Cortex of kidney (tissue), 1 donor: ENCODE measurements around the gene PHPT1.
"Not testable (repeated sequence)": the region's sequence is repeated elsewhere in the genome, so short reads cannot be mapped to it uniquely, and the experiment has no call there.

Experiments used
- DNase-seq: peaks from one replicate; lab custom pipeline; 2025; lab: John Stamatoyannopoulos, UW

Gene PHPT1

DNA sequence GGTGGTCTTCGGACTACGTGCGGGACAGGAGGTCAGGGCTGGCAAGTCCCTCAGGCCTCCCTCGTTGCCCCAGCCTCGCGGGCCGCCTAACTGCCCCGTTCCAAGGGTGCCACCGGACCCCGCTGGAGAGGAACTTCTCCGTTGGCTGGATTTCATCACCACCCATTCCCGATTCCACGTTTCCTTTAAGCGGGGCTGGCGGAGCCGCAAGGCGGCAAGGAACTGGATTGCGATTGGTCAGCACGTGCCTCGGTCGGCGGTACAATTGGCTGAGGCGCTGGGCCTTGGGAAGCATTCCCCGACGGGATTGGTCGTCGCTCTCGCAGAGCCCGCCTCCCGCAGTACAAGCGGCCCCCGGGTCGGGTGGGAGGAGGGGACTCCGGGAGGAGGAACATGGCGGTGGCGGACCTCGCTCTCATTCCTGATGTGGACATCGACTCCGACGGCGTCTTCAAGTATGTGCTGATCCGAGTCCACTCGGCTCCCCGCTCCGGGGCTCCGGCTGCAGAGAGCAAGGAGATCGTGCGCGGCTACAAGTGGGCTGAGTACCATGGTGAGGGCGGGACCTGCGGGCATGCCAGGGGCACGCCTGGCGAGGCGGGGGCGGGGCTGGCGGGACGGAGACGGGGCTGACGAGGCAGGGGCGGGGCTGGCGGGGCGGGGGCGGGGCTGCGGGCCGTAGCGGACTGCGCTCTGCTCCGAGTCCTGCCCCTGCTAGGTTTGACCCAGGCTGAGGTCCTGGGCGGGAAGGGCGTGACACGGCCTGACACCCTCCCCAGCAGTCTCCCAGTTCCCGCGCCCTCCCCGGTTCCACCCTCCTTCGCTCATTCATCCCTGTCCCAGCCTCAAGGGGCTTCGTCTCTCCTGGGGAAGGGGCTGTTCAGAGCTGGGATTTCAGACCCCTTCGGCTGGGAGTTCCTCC, at the start of gene PHPT1:
Gene PHPT1 (plus strand): TSS at position 372 of the 922 bp plus-strand sequence. CDS start 22 bp downstream, at position 394.
- peak; percentile 90 for DNase-seq

GRCh38 chr9:136799854-136800657, 49.2 kb upstream of the PHPT1 start:
- no peak for DNase-seq

DNA sequence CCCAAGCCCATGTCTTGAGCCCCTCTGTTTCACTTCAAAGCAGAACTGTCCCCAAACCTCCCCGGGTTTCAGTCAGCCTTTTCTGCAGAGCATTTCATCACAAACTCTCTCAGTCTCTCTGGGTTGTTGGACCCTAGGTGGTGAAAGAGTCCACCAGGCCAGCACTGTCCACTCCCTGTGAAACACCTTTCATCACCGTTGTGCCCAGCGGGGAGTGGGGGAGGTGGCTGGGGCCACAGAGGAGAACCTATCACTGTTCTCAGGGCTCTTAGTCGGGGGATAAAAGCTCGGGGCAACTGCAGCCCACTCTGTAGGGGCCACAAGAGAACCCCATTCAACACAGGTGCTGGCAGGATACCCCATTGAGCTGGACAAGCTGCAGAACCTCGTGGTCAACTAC, 46.9 kb upstream of the PHPT1 start:
- DNase-seq = no peak

DNA sequence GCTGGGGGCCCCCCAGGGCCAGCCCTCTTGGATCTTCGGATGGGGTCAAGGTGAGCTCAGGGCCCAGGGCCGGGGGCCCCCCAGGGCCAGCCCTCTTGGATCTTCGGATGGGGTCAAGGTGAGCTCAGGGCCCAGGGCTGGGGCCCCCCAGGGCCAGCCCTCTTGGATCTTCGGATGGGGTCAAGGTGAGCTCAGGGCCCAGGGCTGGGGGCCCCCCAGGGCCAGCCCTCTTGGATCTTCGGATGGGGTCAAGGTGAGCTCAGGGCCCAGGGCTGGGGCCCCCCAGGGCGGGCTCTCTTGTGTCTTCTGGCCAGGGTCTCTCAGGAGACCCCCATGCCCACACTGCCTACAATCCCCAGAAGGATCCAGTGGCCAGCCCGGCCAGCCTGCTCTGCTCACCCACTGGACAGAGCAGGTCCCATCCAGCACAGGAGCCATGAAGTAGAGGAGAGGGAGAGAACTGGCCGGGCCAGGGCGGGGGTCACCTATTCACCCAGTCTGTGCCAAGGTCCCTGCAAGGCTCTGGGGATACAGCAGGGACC, 46.1 kb upstream of the PHPT1 start:
- DNase-seq = not testable (repeated sequence)

GRCh38 chr9:136803551-136804508, 45.4 kb upstream of the PHPT1 start:
- DNase-seq = no peak

DNA sequence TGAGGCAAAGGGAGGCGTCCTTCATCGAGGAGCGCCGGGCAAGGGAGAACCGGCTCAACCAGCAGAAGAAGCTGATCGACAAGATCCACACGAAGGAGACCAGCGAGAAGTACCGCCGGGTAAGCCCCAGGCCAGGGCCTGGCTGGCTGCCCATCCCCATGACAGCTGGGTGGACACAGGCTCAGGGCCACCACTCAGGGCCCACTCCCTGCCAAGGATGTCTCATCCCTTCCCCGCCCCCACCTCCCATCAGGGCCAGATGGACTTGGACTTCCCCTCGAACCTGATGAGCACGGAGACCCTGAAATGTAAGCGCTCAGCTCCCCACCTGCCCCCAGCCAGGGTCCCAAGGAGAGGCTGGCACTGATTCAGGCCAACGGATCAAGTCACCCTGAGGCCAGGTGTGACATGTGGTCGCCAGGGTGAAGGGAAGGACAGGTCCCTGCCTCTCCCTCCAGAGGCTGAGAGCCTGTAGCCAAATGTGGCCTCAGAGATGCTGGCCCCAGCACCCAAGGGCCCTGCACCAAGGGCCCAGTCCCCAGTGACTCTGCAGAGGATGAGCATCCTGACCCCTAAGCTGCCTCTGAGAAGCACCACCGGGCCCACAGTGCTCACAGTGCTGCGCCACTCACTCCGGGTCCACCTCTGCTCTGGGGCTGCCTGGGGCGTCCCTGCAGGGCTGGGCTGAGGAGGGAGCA, 44.6 kb upstream of the PHPT1 start:
- no peak for DNase-seq

GRCh38 chr9:136805207-136805740, 43.9 kb upstream of the PHPT1 start:
- no peak for DNase-seq

- DNase-seq = no peak
Measured at GRCh38 chr9:136806067-136806466, 43.1 kb upstream of the PHPT1 start.

- DNase-seq = no peak
Measured at GRCh38 chr9:136806631-136807201, 42.5 kb upstream of the PHPT1 start.

DNA sequence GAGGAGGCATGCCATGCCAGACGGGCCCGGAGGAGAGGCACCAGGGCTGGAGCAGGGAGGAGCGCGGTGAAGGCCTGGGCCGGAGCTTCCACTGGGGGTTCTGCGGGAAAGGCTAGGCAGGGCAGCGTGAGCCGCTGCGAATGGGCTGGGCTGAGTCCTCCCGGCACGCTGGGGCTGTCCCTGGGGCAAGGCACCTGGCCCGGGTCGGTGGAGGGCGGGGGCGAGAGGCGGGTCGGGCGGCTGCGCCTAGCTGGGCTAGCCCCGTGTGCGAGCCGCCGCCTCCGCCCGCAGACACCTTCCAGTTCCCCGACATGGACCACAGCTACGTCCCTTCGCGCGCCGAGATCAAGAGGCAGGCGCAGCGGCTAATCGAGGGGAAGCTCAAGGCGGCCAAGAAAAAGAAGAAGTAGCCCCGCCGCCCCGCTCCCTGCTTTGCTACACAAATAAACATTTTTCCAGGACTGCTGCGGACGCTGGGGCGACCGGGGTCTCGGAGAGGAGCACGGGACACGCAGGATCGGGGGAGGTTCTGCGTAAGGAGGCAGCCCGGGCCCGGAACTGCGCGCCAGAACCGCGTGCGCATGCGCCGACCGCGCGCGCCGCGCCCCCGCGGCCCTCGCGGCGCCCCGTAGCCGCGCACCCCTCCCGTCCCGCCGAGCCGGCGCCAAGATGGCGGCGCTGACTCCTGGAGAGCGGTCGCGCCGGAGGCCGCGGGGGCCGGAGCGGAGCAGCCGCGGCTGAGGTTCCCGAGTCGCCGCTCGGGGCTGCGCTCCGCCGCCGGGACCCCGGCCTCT, 41.7 kb upstream of the PHPT1 start, which contains the start of gene RABL6:
Gene RABL6 (plus strand): TSS at position 668 of the 794 bp plus-strand sequence. CDS start 249 bp downstream, outside the sequence.
- DNase-seq = no peak

DNA sequence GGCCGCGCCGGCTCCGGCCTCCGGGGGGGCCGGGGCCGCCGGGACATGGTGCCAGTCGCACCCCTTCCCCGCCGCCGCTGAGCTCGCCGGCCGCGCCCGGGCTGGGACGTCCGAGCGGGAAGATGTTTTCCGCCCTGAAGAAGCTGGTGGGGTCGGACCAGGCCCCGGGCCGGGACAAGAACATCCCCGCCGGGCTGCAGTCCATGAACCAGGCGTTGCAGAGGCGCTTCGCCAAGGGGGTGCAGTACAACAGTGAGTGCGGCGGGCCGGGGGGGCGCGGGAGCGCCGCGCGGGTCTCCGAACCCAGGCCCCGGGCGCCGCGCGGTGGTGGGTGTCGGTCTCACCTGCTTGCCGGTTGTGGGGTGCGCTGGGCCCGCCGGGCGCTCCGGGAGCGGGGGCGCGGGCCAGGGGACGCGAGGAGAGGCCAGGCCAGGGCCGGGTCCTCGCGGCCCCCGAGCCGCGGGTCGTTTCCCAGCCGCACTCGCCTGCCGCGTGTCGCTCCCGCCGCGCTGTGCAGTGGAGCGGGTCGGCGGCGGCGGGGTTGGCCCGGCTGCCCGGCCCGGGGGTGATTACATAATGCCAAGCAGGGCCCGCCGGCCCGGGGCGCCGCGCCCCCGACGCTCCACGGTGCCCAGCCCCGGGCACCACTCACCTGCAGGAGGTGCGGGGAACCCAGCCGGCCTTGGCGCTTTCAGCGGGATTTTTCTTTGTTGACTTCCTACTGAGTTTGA, 41.0 kb upstream of the PHPT1 start:
- no peak for DNase-seq

GRCh38 chr9:136808806-136809158, 40.4 kb upstream of the PHPT1 start:
- DNase-seq = no peak

DNA sequence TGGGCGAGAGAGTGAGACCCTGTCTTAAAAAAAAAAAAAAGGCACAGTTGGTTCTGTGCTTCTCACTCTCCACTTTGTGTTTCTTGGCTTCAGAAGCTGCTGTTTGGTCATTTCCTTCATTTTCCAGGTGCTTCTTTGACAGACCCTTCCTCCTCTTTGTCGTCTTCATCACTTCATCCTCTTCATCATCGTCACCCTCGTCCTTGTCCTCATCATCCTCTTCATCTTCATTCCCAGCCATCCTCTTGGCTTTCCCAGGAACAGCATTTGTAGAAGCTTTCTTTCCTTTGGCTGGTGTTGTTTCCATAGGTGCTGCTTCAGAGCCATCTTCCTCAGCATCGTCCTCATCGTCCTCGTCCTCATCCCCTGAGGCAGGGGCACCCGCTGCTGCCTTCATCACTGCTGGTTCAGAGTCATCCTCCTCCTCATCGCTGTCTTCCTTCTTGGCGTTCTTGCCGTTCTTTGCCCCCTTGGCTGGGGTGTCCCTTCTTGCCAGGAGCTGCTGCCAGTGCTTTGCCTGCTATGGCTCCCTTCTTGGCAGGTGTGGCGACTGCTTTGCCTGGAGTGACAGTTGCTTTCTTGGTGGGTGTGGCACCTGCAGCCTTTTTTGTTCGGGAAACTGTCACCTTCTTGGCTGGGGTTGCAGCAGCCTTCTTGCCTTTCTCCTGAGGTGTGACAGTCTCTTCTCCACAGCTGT, 34.3 kb upstream of the PHPT1 start:
- no peak for DNase-seq

GRCh38 chr9:136815422-136815782, 33.8 kb upstream of the PHPT1 start:
- no peak for DNase-seq

DNA sequence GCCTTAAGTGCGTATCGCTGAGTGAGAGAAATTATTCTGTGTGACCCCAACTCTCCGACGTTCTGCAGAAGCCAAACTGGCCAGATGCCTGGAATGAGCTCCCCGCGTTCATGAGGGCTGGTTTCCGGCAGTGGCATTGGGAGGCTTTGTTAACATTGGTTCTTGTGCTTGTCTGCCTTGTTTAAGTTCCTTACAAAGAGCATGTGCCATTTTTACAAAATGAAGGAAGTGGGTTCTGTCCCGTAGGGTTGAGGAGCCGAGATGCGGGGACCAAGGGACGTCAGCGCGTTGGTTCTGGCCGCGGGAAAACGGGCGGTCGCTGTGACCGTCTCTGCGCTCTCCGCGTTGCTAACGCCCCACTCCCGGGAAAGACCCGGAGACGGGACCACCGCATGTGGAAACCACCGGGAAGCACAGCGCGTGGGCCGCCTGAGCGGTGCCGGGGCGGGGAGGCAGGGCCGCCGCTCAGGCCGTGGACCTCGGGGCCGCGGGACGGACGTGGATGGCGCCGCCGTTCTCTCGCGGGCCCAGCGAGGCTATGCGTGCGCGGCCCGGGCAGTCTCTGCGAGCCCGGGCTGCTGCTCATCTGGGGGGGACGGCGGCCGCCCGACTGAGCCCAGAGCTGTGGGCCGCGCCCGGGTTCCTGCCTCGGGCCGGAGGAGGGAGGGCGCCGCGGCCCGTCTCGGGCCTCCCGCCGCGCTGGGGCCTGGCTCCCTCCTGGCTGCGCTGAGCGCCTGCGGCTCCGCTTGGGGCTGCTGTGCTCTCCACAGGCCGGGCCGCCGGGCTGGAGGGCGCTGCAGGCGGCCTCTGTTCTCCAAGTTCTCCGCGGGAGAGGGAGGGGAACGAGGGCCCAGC, 28.0 kb upstream of the PHPT1 start:
- no peak for DNase-seq

DNA sequence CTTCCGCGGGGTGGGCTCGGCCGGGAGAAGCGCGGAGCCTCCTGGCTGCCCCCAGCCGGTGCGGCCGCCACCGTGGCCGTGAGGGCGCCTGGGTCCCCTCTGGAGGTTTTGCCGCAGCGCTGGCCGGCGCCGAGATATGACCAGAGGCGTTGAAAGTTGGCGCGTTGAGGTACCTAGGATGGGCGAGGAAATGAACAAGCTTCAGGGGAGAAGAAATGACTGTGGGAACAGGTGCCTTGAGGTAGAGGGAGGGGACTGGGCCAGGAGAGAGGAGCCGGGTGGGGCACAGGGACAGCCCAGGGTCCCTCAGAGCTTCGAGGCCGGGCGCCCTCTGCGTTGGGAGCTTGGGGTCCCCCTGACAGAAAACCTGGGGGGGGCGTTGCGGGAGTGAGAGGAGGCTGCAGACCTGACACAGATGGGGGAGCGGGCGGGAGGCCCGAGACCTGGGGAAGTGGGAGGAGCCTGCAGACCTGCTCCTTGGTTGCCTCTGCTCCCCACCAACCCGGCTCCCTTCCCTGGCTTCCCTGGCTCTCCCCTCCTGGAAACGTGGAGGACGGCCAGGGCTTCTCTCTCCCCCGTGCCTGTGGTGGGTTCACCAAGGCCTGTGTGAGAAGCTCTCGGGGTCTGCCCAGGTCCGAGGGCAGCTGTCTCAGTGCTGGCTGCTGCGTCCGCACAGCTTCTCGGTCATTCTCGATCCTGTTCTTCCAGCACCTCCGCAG, 27.2 kb upstream of the PHPT1 start:
- DNase-seq = no peak
